Adrenal gland (tissue), 19 donors: ENCODE measurements around the gene EPSTI1. TPM values are rescaled to one million over a fixed set of nuclear protein-coding genes. Genes with fewer than 3 reads are reported as not detected.
A peak's percentile ranks its signal among the peaks of the same experiment; 100 is the strongest.
"Not testable (repeated sequence)": the region's sequence is repeated elsewhere in the genome, so short reads cannot be mapped to it uniquely, and the experiment has no call there.

Source experiments
- DNase-seq, 7 donors: peaks; one replicate each; pipeline ENCODE4 v3.0.0-alpha.2; 2019 to 2020
- H3K27ac ChIP-seq, 5 donors: fragments of 200-600 bp; sonication (generic) in 4 of 5; 1 replicate in 3 of 5; 2 replicates in 2 of 5; pipeline versions ENCODE4 v1.5.1 to v1.8.0; 2016 to 2020; ENCODE audit warnings: mild to moderate bottlenecking in 1 of 5
- H3K27me3 ChIP-seq: fragments of 200-600 bp; 2 replicates; pipeline ENCODE4 v1.8.0; 2021
- H3K36me3 ChIP-seq, 2 donors: fragments of 200-600 bp; replicated peaks in 1 of 2; 1 replicate in 1 of 2; 2 replicates in 1 of 2; pipeline versions ENCODE4 v1.5.1 to v1.8.0; 2018 to 2022
- H3K4me1 ChIP-seq, 2 donors: fragments of 200-600 bp; replicated peaks in 1 of 2; 1 replicate in 1 of 2; 2 replicates in 1 of 2; pipeline versions ENCODE4 v1.5.1 to v1.8.0; 2018 to 2021
- H3K4me3 ChIP-seq, 4 donors: fragments of 200-600 bp; sonication (generic) in 3 of 4; one replicate each; pipeline ENCODE4 v1.5.1; 2016 to 2018
- H3K9me3 ChIP-seq, 3 donors: fragments of 200-600 bp; sonication (generic) in 1 of 3; replicated peaks in 1 of 3; 1 replicate in 2 of 3; 2 replicates in 1 of 3; pipeline versions ENCODE4 v1.5.1 to v1.8.0; 2016 to 2021
- CTCF ChIP-seq, 6 experiments: fragments of 450-650 bp in 4 of 6; fragments of 200-600 bp in 2 of 6; sonication (generic) in 1 of 6; IDR thresholded peaks; 1 replicate in 5 of 6; 2 replicates in 1 of 6; pipeline versions ENCODE4 v1.5.1 to v1.8.0; 2016 to 2021; ENCODE audit warnings: antibody characterized with exemption in 6 of 6, mild to moderate bottlenecking in 2 of 6, moderate library complexity in 1 of 6
- POLR2A ChIP-seq, 2 donors: fragments of 450-650 bp; IDR thresholded peaks; one replicate each; pipeline ENCODE4 v1.6.1; 2017; ENCODE audit warnings: antibody characterized with exemption in 2 of 2, mild to moderate bottlenecking in 2 of 2, moderate library complexity in 1 of 2
- WGBS, 4 donors: extraction: QIAGEN DNeasy Blood & Tissue Kit in 2 of 4; methylation state at CpG; one replicate each; pipeline versions ENCODE4 v1.1.5 to v1.1.7; 2013 to 2017; 5-methylcytosine and 5-hydroxymethylcytosine counted together
- intact Hi-C, 2 donors: fragments of 100-400 bp; cut with DNase I; formaldehyde crosslinking; loops; one replicate each; pipeline versions ENCODE4 v1.14.1 to v1.15.0; 2022 to 2023
- long read RNA-seq, 10 donors: library from polyadenylated mRNA in 3 of 10; unstranded in 2 of 10; stranded (forward) in 1 of 10; transcript quantifications; one replicate each; pipeline ENCODE4 v2.0.0 and lab custom pipeline, GENCODE V29; 2021 to 2026
- polyA plus RNA-seq, 3 donors: library from polyadenylated mRNA; stranded (reverse); fragments of 200-250 nt in 2 of 3; fragments of 350-450 nt in 1 of 3; fragmentation: Illumina TruSeq in 1 of 3; extraction: RNeasy Lipid Tissue Mini Kit (QIAGEN cat#74804) in 1 of 3; gene quantifications; one replicate each; pipeline ENCODE4 v1.2.3, GENCODE V29; 2013 to 2014
- total RNA-seq, 9 donors: library from RNA; depleted of rRNA in 4 of 9; stranded (reverse); fragments of >200 nt in 4 of 9; fragments of 120-200 nt in 1 of 9; fragmentation: NEBNext Ultra II Directional in 1 of 9; extraction: Animal tissue kit (Norgen Biotek cat#: 25700) in 1 of 9; gene quantifications; one replicate each; pipeline versions ENCODE4 v1.1.0 to v1.2.4, GENCODE V29; 2013 to 2023
- donor health status: healthy with polysubstance abuse.
- donor health status: Bipolar disorder and iron deficiency.
- donor health status: DM: yes; HTN: yes; CAD: no.
- donor health status: DM: no; HTN: no; CAD: no.
- donor health status: DM: no; HTN: no; CAD: no.
- donor health status: DM: yes; HTN: yes; CAD: no.

EPSTI1 gene
- total RNA-seq = 10 to 100 TPM in 6 of 9 donors, 1 to 10 TPM in 3; 7.1 to 36.3 (median 10.3) TPM
- 10 to 100 TPM in 1 of 3 donors, 1 to 10 TPM in 2; 6.8 to 12.4 (median 8.5) TPM for polyA plus RNA-seq
- long read RNA-seq, donor 1, partial matches to known transcripts = 0 of 1 reads
- long read RNA-seq, donor 1, other reads (novel, unspliced or antisense) = 0 of 1 reads
- long read RNA-seq, donor 2, partial matches to known transcripts = 0 of 1 reads
- long read RNA-seq, donor 2, other reads (novel, unspliced or antisense) = 0 of 1 reads
- long read RNA-seq, donor 3, partial matches to known transcripts = 0 of 2 reads
- long read RNA-seq, donor 3, other reads (novel, unspliced or antisense) = 0 of 2 reads
- long read RNA-seq, donor 4, transcript EPSTI1-201 (11 exons, 3,114 nt) = major isoform, 8 of 12 reads
- long read RNA-seq, donor 4, partial matches to known transcripts = 2 of 12 reads
- long read RNA-seq, donor 4, other reads (novel, unspliced or antisense) = 1 of 12 reads
- long read RNA-seq, donor 5, transcript EPSTI1-201 (11 exons, 3,114 nt) = major isoform, 18 of 28 reads
- long read RNA-seq, donor 5, partial matches to known transcripts = 1 of 28 reads
- long read RNA-seq, donor 5, other reads (novel, unspliced or antisense) = 6 of 28 reads
- long read RNA-seq, donor 6, transcript EPSTI1-201 (11 exons, 3,114 nt) = major isoform, 6 of 16 reads
- long read RNA-seq, donor 6, partial matches to known transcripts = 5 of 16 reads
- long read RNA-seq, donor 6, other reads (novel, unspliced or antisense) = 5 of 16 reads
- long read RNA-seq, donor 7 = 0 reads
- long read RNA-seq, donor 8, partial matches to known transcripts = 0 of 2 reads
- long read RNA-seq, donor 8, other reads (novel, unspliced or antisense) = 0 of 2 reads
- long read RNA-seq, donor 9, partial matches to known transcripts = 0 of 2 reads
- long read RNA-seq, donor 9, other reads (novel, unspliced or antisense) = 0 of 2 reads
- long read RNA-seq, donor 10 = 0 reads

GRCh38 chr13:42991898-42992763 lies at the start of gene EPSTI1:
Gene EPSTI1 (minus strand): TSS chr13:42992241. CDS start chr13:42992165, 76 bp downstream.
- H3K27me3 ChIP-seq = no peaks in the 10 kb centered on the region
- TF ChIP-seq POLR2A (IDR thresholded peaks at IDR 0.05) (peak in 1 of 2 donors; percentile 75), CTCF (IDR thresholded peaks at IDR 0.05) (no peak)
- H3K4me1 ChIP-seq = peaks cover 7 to 22% of the 10 kb centered on the region in 2 donors
- H3K36me3 ChIP-seq = no peaks in the 10 kb centered on the region
- H3K27ac ChIP-seq = peak within 1 kb of the TSS; percentile 76 to 95 (median 91)
- intact Hi-C loops = no loop called here
- peak; percentile 65 to 88 (median 75) for DNase-seq
- 1 to 5% (median 2%) methylated on average over 14 to 45 of the region's 45 CpGs for WGBS, 4 donors
- H3K9me3 ChIP-seq = no peaks in the 10 kb centered on the region
- H3K4me3 ChIP-seq = peak within 1 kb of the TSS; percentile 51 to 73 (median 70)

GRCh38 chr13:43041369-43041921 lies 49.4 kb upstream of the EPSTI1 start:
- H3K27me3 ChIP-seq = no peaks in the 10 kb centered on the region
- H3K4me1 ChIP-seq = peaks cover 26 to 44% of the 10 kb centered on the region in 2 donors
- TF ChIP-seq CTCF (IDR thresholded peaks at IDR 0.05) (no peak), POLR2A (IDR thresholded peaks at IDR 0.05) (no peak)
- WGBS, 4 donors = 85 to 93% (median 88%) methylated on average over 1 of the region's 1 CpG
- intact Hi-C loops = no loop called here
- no peak overlapping the region for H3K27ac ChIP-seq
- H3K4me3 ChIP-seq = no peak overlapping the region
- DNase-seq = no peak
- no peaks in the 10 kb centered on the region for H3K9me3 ChIP-seq
- H3K36me3 ChIP-seq = no peaks in the 10 kb centered on the region

GRCh38 chr13:43040581-43041368 lies 48.7 kb upstream of the EPSTI1 start:
- WGBS, 4 donors = 91 to 95% (median 93%) methylated on average over 12 to 13 of the region's 13 CpGs
- H3K36me3 ChIP-seq, H3K27ac ChIP-seq, H3K4me3 ChIP-seq, DNase-seq, H3K27me3 ChIP-seq, intact Hi-C loops, H3K9me3 ChIP-seq: not testable (repeated sequence)
- H3K4me1 ChIP-seq = peaks cover 26 to 44% of the 10 kb centered on the region in 2 donors
